ENCODE measurements around the gene MAP3K12. TPM values are rescaled to one million over a fixed set of nuclear protein-coding genes. Genes with fewer than 3 reads are reported as not detected.

The MAP3K12 gene
- total RNA-seq, 1 donor from 2014 or later: 6.0 TPM

DNA sequence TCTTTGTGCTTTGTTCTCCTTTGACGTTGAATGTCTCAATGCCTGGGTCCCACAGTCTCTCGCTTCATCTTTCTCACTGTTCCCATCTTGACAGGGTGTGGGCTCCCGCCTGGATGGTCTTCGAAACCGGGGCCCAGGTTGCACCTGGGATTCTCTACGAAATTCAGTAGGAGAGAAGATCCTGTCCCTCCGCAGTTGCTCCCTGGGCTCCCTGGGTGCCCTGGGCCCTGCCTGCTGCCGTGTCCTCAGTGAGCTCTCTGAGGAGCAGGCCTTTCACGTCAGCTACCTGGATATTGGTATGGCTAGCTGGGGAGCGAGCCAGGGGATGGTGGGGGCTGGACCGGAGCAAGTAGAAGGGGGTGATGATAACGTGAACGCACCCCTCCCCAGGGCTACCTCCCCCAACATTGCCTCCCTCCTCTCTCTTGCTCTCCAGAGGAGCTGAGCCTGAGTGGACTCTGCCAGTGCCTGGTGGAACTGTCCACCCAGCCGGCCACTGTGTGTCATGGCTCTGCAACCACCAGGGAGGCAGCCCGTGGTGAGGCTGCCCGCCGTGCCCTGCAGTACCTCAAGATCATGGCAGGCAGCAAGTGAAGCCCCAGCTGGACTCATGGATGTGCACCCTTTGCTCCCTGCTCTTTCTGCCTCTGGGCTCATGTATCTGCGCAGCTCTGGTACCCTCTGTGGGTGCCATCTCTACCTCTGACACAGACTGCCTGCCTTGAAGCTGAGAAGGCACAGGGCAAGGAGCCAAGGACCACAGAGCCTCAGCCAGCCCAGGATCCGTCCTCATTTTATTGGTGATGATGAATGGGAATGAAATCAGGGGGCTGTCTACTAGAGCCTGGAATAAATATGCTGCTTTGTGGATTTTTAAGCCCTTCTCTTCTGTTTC lies 6.5 kb upstream of the MAP3K12 start:
- Mint-ChIP-seq H3K4me3 (no peak overlapping the region), H3K27me3 (no peaks in the 10 kb centered on the region), H3K27ac (no peak overlapping the region), H3K36me3 (ENCODE audit: low read depth) (peaks cover 29% of the 10 kb centered on the region), H3K9me3 (no peaks in the 10 kb centered on the region), H3K4me1 (peaks cover 24% of the 10 kb centered on the region)
- ChIA-PET CTCF (interaction anchor here (1.2 kb wide), 1 partner anchor 154 kb away, joined by 4 read pairs; no protein-coding TSS in a partner anchor), POLR2A (interaction anchor here (0.6 kb wide), 1 partner anchor 36 kb away, joined by 4 read pairs; no protein-coding TSS in a partner anchor)
- intact Hi-C loops (cut with micrococcal nuclease): loop anchor here (10.0 kb wide), 2 partner anchors 291 to 461 kb away; no protein-coding TSS in a partner anchor
- ATAC-seq (ENCODE audit: low read depth) (no peak), DNase-seq (no peak)
- TF ChIP-seq, protein P1, sequence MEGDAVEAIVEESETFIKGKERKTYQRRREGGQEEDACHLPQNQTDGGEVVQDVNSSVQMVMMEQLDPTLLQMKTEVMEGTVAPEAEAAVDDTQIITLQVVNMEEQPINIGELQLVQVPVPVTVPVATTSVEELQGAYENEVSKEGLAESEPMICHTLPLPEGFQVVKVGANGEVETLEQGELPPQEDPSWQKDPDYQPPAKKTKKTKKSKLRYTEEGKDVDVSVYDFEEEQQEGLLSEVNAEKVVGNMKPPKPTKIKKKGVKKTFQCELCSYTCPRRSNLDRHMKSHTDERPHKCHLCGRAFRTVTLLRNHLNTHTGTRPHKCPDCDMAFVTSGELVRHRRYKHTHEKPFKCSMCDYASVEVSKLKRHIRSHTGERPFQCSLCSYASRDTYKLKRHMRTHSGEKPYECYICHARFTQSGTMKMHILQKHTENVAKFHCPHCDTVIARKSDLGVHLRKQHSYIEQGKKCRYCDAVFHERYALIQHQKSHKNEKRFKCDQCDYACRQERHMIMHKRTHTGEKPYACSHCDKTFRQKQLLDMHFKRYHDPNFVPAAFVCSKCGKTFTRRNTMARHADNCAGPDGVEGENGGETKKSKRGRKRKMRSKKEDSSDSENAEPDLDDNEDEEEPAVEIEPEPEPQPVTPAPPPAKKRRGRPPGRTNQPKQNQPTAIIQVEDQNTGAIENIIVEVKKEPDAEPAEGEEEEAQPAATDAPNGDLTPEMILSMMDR (IDR thresholded peaks at IDR 0.05): no peak

DNA sequence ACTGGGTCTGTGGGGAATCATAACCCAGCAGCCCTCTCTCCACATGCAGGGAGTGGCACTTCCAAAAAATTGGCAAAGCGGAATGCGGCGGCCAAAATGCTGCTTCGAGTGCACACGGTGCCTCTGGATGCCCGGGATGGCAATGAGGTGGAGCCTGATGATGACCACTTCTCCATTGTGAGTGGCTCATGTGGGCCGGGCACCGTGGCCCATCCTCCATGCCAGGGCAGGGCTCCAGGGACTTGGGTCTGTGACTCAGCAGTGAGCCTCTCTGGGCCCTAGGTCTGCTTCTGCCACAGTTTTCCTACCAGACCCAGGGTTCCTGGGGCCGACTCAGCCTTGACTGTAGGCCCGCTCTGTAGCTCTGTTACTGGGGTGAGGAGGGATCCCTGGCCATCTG lies 5.8 kb upstream of the MAP3K12 start:
- ATAC-seq (ENCODE audit: low read depth) (no peak), DNase-seq (no peak)
- TF ChIP-seq, protein P1 (IDR thresholded peaks at IDR 0.05): no peak
- Mint-ChIP-seq H3K4me3 (no peak overlapping the region), H3K36me3 (ENCODE audit: low read depth) (peaks cover 29% of the 10 kb centered on the region), H3K4me1 (peaks cover 31% of the 10 kb centered on the region), H3K27ac (no peak overlapping the region), H3K27me3 (no peaks in the 10 kb centered on the region), H3K9me3 (no peaks in the 10 kb centered on the region)
- ChIA-PET CTCF (no interaction called here), POLR2A (no interaction called here)
- intact Hi-C loops (cut with micrococcal nuclease): loop anchor here (10.0 kb wide), 2 partner anchors 290 to 460 kb away; no protein-coding TSS in a partner anchor

DNA sequence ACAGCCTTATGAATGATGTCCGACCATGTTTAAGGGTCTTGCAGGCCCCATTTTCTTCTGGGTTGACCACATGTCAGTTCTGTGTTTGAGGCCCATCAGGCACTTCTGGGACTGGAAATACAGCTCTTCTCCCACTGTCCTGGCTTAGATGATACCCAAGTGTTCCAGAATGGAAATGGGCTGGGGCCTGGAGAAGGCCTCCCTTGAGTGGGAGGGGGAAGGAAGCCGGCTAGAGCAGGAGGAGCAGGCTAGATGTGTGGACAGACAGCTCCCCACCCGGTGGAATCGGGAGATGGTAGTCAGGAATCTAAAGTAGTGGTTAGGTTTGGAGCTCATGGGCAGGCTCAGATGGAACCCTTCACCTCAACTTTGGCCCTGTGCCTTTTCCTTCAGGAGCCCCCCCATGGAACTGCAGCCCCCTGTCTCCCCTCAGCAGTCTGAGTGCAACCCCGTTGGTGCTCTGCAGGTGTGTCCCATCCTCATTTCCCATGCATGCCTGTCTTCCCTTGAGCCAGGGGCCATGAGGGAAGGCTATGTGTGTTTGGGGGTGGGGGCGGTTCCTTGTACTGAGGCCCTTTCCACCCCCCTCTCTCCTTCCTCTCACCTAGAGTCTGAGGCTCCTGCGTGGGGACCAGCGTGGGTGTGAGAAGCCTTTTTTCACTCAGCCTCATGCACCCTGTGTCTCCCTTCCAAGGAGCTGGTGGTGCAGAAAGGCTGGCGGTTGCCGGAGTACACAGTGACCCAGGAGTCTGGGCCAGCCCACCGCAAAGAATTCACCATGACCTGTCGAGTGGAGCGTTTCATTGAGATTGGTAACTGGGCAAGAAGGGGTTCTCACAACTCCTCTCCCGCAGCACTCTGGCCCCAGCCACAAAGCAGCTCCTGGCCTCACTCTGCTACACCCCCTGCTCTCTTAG lies 5.0 kb upstream of the MAP3K12 start:
- Mint-ChIP-seq H3K9me3 (no peaks in the 10 kb centered on the region), H3K36me3 (ENCODE audit: low read depth) (peaks cover 30% of the 10 kb centered on the region), H3K4me1 (peaks cover 36% of the 10 kb centered on the region), H3K27ac (no peak overlapping the region), H3K27me3 (no peaks in the 10 kb centered on the region), H3K4me3 (no peak overlapping the region)
- no peak for ATAC-seq (ENCODE audit: low read depth)
- intact Hi-C loops (cut with micrococcal nuclease): loop anchor here (10.0 kb wide), 2 partner anchors 289 to 459 kb away; no protein-coding TSS in a partner anchor
- CTCF ChIA-PET: no interaction called here
- TF ChIP-seq, protein P1 (IDR thresholded peaks at IDR 0.05): no peak
- no peak for DNase-seq
- POLR2A ChIA-PET: interaction anchor here (0.5 to 0.7 kb wide), 2 partner anchors 339 to 548 kb away, joined by 3 read pairs; no protein-coding TSS in a partner anchor

DNA sequence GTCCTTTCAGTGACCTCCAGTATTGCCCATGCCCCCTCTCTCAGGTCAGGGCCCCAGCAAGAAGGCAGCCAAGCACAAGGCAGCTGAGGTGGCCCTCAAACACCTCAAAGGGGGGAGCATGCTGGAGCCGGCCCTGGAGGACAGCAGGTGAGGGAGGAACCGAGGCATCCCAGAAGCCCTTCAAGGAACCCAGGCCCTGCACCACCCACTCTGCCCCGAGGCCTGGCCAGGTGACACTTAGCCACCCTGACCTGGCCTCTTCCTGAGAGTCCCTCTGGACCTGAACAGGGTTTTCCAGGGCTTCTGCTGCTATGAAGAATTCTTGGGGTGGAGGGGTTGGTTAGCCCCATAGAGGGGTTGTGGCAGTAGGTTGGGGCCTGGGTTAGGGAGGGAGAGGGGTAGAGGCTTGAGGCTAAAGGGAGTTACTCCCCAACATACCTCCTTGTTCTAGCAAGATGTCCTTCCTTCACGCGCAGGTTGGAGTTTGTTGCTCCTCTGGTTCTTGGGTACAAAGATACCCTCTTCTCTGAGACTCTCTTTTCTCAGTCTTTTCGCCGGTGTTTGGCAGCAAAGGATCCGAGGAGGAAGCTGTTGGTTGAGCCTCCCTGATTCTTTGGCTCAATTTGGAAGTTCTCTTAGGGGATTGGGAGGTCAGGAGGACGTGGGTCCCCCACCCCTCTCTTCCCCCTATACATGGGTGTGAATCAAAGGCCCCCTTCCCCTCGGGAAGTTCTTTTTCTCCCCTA lies 3.9 kb upstream of the MAP3K12 start:
- peak overlapping the region; percentile 24 for H3K4me3 Mint-ChIP-seq
- CTCF ChIA-PET: no interaction called here
- peaks cover 38% of the 10 kb centered on the region for H3K4me1 Mint-ChIP-seq
- TF ChIP-seq, protein P1 (IDR thresholded peaks at IDR 0.05): no peak
- POLR2A ChIA-PET: no interaction called here
- DNase-seq: no peak
- no peaks in the 10 kb centered on the region for H3K9me3 Mint-ChIP-seq
- H3K36me3 Mint-ChIP-seq (ENCODE audit: low read depth): peaks cover 30% of the 10 kb centered on the region
- no peak for ATAC-seq (ENCODE audit: low read depth)
- intact Hi-C loops (cut with micrococcal nuclease): loop anchor here (10.0 kb wide), 2 partner anchors 288 to 458 kb away; no protein-coding TSS in a partner anchor
- no peak overlapping the region for H3K27ac Mint-ChIP-seq
- H3K27me3 Mint-ChIP-seq: no peaks in the 10 kb centered on the region
